ENCODE data around the gene UNC93B1. TPM values are rescaled to one million over a fixed set of nuclear protein-coding genes. Genes with fewer than 3 reads are reported as not detected.

Gene UNC93B1
- total and polyA plus RNA-seq, 2 of the 13 experiments (the other 11 are each of a cell fraction or from before 2014, with no cell fraction given) = 8.8 to 18.9 TPM

GRCh38 chr11:68020575-68020974, 16.7 kb upstream of the UNC93B1 start (continued):
- TF ChIP-seq HIC2 (CRISPR knock-in tag; IDR thresholded peaks at IDR 0.05; ENCODE audit: low read depth) (0 out of 2 replicates have a peak, but pooled peaks have one; percentile 48), TERF1 (CRISPR knock-in tag; IDR thresholded peaks at IDR 0.05) (no peak), NFE2L1 (CRISPR knock-in tag; IDR thresholded peaks at IDR 0.05; ENCODE audit: borderline replicate concordance) (no peak), FOXC1 (CRISPR knock-in tag; IDR thresholded peaks at IDR 0.05; ENCODE audit: borderline replicate concordance) (no peak; the same call in 1 of the 2 replicates), SUZ12 (IDR thresholded peaks at IDR 0.05; ENCODE audit: low read depth, low read length) (no peak), ZNF546 (CRISPR knock-in tag; conservative IDR thresholded peaks at IDR 0.05) (no peak), HIVEP1 (CRISPR knock-in tag; IDR thresholded peaks at IDR 0.05) (no peak), HINFP (CRISPR knock-in tag; IDR thresholded peaks at IDR 0.05; ENCODE audit: low read depth) (no peak), SPEN (CRISPR knock-in tag; IDR thresholded peaks at IDR 0.05; ENCODE audit: low read depth) (no peak; the same call in 1 of the 2 replicates), NCOR1 (IDR thresholded peaks at IDR 0.05; ENCODE audit: borderline replicate concordance, low read length) (no peak), ZNF207 (IDR thresholded peaks at IDR 0.05; ENCODE audit: borderline replicate concordance) (no peak), ZFP41 (CRISPR knock-in tag; IDR thresholded peaks at IDR 0.05; ENCODE audit: borderline replicate concordance) (no peak), MXD3 (CRISPR knock-in tag; IDR thresholded peaks at IDR 0.05) (peak; percentile 48; the same call in 1 of the 2 replicates), NR2F2 (IDR thresholded peaks at IDR 0.05; ENCODE audit: borderline replicate concordance, low read depth) (no peak), THYN1 (CRISPR knock-in tag; IDR thresholded peaks at IDR 0.05; ENCODE audit: borderline replicate concordance, low read depth) (no peak), SAP130 (CRISPR knock-in tag; IDR thresholded peaks at IDR 0.05; ENCODE audit: low read depth) (peak; percentile 56), GZF1 (CRISPR knock-in tag; IDR thresholded peaks at IDR 0.05) (no peak), LCORL (IDR thresholded peaks at IDR 0.05) (no peak), LCORL (CRISPR knock-in tag; IDR thresholded peaks at IDR 0.05) (no peak), ZNF615 (CRISPR knock-in tag; IDR thresholded peaks at IDR 0.05; ENCODE audit: borderline replicate concordance) (no peak), SATB2 (CRISPR knock-in tag; IDR thresholded peaks at IDR 0.05) (no peak), KLF9 (CRISPR knock-in tag; IDR thresholded peaks at IDR 0.05; ENCODE audit: low read depth) (no peak), ZBTB25 (CRISPR knock-in tag; IDR thresholded peaks at IDR 0.05) (no peak), ZNF800 (CRISPR knock-in tag; IDR thresholded peaks at IDR 0.05) (no peak), SNAPC2 (CRISPR knock-in tag; IDR thresholded peaks at IDR 0.05) (no peak)
